K562 (cell line): ENCODE results near the gene ASB6. TPM values are rescaled to one million over a fixed set of nuclear protein-coding genes. Genes with fewer than 3 reads are reported as not detected.
A peak's percentile ranks its signal among the peaks of the same experiment; 100 is the strongest.

Experiments
- ARID4B ChIP-seq: sonication (generic); formaldehyde crosslinking; IDR thresholded peaks from 2 replicates; pipeline ENCODE4 v1.8.0; 2022; ENCODE audit warnings: mild to moderate bottlenecking, missing genetic modification reagents
- CTCF ChIP-seq, 3 experiments: IDR thresholded peaks in 2 of 3; conservative IDR thresholded peaks in 1 of 3; 2 replicates each; pipeline ENCODE4 v1.5.1; 2011 to 2012; ENCODE audit warnings: low read length in 3 of 3, mild to moderate bottlenecking in 3 of 3, control low read depth in 2 of 3, improper control_type of control experiment in 1 of 3, inconsistent platforms in 1 of 3, low read depth in 1 of 3, mixed read lengths in 1 of 3, moderate library complexity in 1 of 3; ENCODE audit not compliant: insufficient read depth in 2 of 3
- HIVEP1 ChIP-seq: fragments of 250-450 bp; sonication (Bioruptor Pico); IDR thresholded peaks from 2 replicates; pipeline ENCODE4 v1.4.0; 2020; ENCODE audit warnings: mild to moderate bottlenecking
- KLF10 ChIP-seq: fragments of 250-450 bp; sonication (Bioruptor Pico); IDR thresholded peaks from 2 replicates; pipeline ENCODE4 v1.6.1; 2021; ENCODE audit warnings: matching md5 sums
- MAFK ChIP-seq: IDR thresholded peaks from 2 replicates; pipeline ENCODE4 v1.6.1; 2011; ENCODE audit warnings: low read length, improper control_type of control experiment
- MED1 ChIP-seq: sonication (generic); formaldehyde crosslinking; IDR thresholded peaks from 2 replicates; pipeline ENCODE4 v1.8.1; 2023; ENCODE audit warnings: missing genetic modification reagents, borderline replicate concordance
- MIER1 ChIP-seq: fragments of 450-650 bp; IDR thresholded peaks from 2 replicates; pipeline ENCODE4 v1.6.1; 2016; ENCODE audit warnings: antibody characterized with exemption, mild to moderate bottlenecking, low read depth
- NRF1 ChIP-seq, 2 experiments: fragments of 450-650 bp; IDR thresholded peaks in 1 of 2; conservative IDR thresholded peaks in 1 of 2; 2 replicates each; pipeline ENCODE4 v1.6.1; 2014; ENCODE audit warnings: mild to moderate bottlenecking in 2 of 2
- PRMT5 ChIP-seq: sonication (generic); formaldehyde crosslinking; IDR thresholded peaks from 2 replicates; pipeline ENCODE4 v1.5.0; 2020; ENCODE audit warnings: missing genetic modification reagents
- RB1 ChIP-seq: fragments of 450-650 bp; IDR thresholded peaks from 2 replicates; pipeline ENCODE4 v1.6.1; 2017; ENCODE audit warnings: low read depth, mild to moderate bottlenecking
- SLC30A9 ChIP-seq: fragments of 250-450 bp; sonication (Bioruptor Pico); IDR thresholded peaks from 2 replicates; pipeline ENCODE4 v1.8.0; 2022; ENCODE audit warnings: mild to moderate bottlenecking, moderate library complexity
- XRCC5 ChIP-seq: fragments of 200-400 bp; formaldehyde crosslinking; IDR thresholded peaks from 2 replicates; pipeline ENCODE4 v1.6.1; 2017; ENCODE audit warnings: low read depth, mild to moderate bottlenecking, low read length
- ZNF174 ChIP-seq: fragments of 250-450 bp; sonication (Bioruptor Pico); IDR thresholded peaks from 2 replicates; pipeline ENCODE4 v1.4.0; 2020; ENCODE audit warnings: mild to moderate bottlenecking
- ZNF551 ChIP-seq: fragments of 250-450 bp; sonication (Bioruptor Pico); IDR thresholded peaks from 2 replicates; pipeline ENCODE4 v1.5.0; 2021; ENCODE audit warnings: mild to moderate bottlenecking, moderate library complexity
- ZNF778 ChIP-seq: fragments of 450-650 bp; formaldehyde crosslinking; IDR thresholded peaks from 2 replicates; pipeline ENCODE4 v1.4.0; 2020; ENCODE audit warnings: mild to moderate bottlenecking, moderate library complexity
- ZNF780A ChIP-seq: fragments of 250-450 bp; sonication (Bioruptor Pico); IDR thresholded peaks from 2 replicates; pipeline ENCODE4 v1.5.0; 2021; ENCODE audit warnings: mild to moderate bottlenecking
- polyA plus RNA-seq, 8 experiments: library from polyadenylated mRNA; depleted of rRNA in 4 of 8; stranded (reverse) in 5 of 8; unstranded in 3 of 8; fragments of >200 nt; fragmentation: Nextera tagmentation in 2 of 8; fragmentation: Illumina TruSeq in 1 of 8; extraction: Ambion mirVana in 2 of 8; extraction: Trizol in 1 of 8; gene quantifications; 2 replicates each; pipeline versions ENCODE4 v1.2.1 to v1.2.3, GENCODE V29; 2011 to 2014; ENCODE audit warnings: inconsistent platforms in 1 of 8, missing spikeins in 1 of 8
- total RNA-seq, 7 experiments: library from RNA; depleted of rRNA in 6 of 7; stranded (reverse); fragments of >200 nt in 6 of 7; fragmentation: Illumina TruSeq in 2 of 7; extraction: Trizol in 2 of 7; gene quantifications; 2 replicates each; pipeline versions ENCODE4 v1.2.1 to v1.2.3, GENCODE V29; 2011 to 2021; ENCODE audit warnings: low replicate concordance in 1 of 7
- TF ChIP-seq, protein P1 (sequence below): IDR thresholded peaks from 2 replicates; pipeline ENCODE4 v1.6.1; 2014; ENCODE audit warnings: antibody characterized with exemption
- TF ChIP-seq, protein P2 (sequence below): fragments of 450-650 bp; IDR thresholded peaks from 2 replicates; pipeline ENCODE4 v1.6.1; 2017; ENCODE audit warnings: mild to moderate bottlenecking, moderate library complexity

ASB6 gene
- total and polyA plus RNA-seq, 9 of the 15 experiments (the other 6 are each of a cell fraction or from before 2014, with no cell fraction given) = 0.92 to 17.8 (median 11.3) TPM

DNA sequence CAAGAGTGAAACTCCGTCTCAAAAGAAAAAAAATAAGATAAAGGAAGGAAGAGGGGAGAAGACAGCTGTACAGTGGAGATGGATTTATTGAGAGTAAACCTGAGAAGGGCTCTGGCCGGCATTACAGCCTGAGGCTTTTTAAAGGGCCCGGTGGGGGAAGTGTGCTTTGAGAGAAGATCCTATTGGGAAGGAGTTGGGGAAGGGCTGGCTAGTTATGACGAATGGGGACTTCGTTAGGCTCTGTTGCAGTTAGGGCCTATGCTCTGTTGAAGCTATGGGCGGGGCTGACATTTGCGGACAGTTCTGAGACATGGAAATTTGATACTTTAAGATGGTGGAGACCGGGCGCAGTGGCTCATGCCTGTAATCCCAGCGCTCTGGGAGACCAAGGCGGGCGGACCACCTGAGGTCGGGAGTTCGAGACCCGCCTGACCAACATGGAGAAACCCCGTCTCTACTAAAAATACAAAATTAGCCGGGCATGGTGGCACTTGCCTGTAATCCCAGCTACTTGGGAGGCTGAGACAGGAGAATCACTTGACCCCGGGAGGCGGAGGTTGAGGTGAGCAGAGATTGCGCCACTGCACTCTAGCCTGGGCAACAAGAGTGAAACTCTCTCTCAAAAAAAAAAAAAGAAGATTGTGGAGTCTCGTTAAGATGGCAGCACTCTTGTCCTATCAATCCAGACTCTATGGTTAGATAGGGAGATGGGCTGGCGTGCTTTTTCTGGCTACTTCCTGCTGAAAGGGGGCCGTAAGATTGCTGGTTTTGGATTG is 54.3 kb downstream of the ASB6 start (continued):
- TF ChIP-seq MED1 (CRISPR knock-in tag) (no peak), CTCF (IDR thresholded peaks at IDR 0.05 in 2 of 3, conservative IDR thresholded peaks at IDR 0.05 in 1 of 3; ENCODE audit: insufficient read depth in 2 of 3, low read depth in 1 of 3, low read length in 3 of 3) (no peak), SLC30A9 (no peak), RB1 (no peak), ZNF780A (no peak), ZNF551 (CRISPR knock-in tag) (no peak), ZNF174 (CRISPR knock-in tag) (no peak), NRF1 (conservative IDR thresholded peaks at IDR 0.05 in 1 of 2, IDR thresholded peaks at IDR 0.05 in 1 of 2) (peak; percentile 72 to 75), PRMT5 (no peak), KLF10 (no peak), MAFK (no peak), ARID4B (CRISPR knock-in tag) (no peak), HIVEP1 (no peak), ZNF778 (CRISPR knock-in tag) (no peak), XRCC5 (no peak), MIER1 (0 out of 2 replicates have a peak, but pooled peaks have one; percentile 46)
- TF ChIP-seq, protein P1, sequence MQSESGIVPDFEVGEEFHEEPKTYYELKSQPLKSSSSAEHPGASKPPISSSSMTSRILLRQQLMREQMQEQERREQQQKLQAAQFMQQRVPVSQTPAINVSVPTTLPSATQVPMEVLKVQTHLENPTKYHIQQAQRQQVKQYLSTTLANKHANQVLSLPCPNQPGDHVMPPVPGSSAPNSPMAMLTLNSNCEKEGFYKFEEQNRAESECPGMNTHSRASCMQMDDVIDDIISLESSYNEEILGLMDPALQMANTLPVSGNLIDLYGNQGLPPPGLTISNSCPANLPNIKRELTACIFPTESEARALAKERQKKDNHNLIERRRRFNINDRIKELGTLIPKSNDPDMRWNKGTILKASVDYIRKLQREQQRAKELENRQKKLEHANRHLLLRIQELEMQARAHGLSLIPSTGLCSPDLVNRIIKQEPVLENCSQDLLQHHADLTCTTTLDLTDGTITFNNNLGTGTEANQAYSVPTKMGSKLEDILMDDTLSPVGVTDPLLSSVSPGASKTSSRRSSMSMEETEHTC = no peak
- TF ChIP-seq, protein P2, sequence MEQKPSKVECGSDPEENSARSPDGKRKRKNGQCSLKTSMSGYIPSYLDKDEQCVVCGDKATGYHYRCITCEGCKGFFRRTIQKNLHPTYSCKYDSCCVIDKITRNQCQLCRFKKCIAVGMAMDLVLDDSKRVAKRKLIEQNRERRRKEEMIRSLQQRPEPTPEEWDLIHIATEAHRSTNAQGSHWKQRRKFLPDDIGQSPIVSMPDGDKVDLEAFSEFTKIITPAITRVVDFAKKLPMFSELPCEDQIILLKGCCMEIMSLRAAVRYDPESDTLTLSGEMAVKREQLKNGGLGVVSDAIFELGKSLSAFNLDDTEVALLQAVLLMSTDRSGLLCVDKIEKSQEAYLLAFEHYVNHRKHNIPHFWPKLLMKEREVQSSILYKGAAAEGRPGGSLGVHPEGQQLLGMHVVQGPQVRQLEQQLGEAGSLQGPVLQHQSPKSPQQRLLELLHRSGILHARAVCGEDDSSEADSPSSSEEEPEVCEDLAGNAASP = no peak
